ENCODE results near the gene CCT3. TPM values are rescaled to one million over a fixed set of nuclear protein-coding genes. Genes with fewer than 3 reads are reported as not detected.

CCT3 gene
- total RNA-seq, 1 donor from 2014 or later, result 347 TPM

DNA sequence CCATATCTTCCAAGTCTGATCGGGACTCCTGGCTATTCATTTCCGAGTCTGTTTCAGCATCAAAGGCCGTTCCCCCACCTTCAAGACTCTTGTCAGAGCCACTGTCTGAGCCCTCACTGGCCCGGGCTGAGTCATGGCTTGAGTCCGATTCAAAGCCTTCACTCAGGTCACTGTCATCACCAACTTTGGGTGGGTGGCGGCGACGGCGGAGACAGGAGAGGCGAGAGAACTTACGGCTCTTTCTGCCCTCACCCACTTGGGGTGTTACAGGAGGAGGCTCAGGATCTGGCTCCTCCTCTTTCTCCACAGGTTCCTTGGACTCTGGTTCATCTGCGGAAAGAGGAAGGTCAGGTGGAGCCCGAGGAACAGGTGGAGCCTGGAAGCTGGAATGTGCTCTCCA lies 72.0 kb downstream of the CCT3 start:
- DNase-seq, result no peak
- no peak overlapping the region for H3K4me3 Mint-ChIP-seq (ENCODE audit: unreplicated experiment)
- peaks cover 2% of the 10 kb centered on the region for H3K27me3 Mint-ChIP-seq (ENCODE audit: unreplicated experiment)
- H3K27ac Mint-ChIP-seq (ENCODE audit: unreplicated experiment), result no peak overlapping the region
- TF ChIP-seq, protein P1, sequence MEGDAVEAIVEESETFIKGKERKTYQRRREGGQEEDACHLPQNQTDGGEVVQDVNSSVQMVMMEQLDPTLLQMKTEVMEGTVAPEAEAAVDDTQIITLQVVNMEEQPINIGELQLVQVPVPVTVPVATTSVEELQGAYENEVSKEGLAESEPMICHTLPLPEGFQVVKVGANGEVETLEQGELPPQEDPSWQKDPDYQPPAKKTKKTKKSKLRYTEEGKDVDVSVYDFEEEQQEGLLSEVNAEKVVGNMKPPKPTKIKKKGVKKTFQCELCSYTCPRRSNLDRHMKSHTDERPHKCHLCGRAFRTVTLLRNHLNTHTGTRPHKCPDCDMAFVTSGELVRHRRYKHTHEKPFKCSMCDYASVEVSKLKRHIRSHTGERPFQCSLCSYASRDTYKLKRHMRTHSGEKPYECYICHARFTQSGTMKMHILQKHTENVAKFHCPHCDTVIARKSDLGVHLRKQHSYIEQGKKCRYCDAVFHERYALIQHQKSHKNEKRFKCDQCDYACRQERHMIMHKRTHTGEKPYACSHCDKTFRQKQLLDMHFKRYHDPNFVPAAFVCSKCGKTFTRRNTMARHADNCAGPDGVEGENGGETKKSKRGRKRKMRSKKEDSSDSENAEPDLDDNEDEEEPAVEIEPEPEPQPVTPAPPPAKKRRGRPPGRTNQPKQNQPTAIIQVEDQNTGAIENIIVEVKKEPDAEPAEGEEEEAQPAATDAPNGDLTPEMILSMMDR (IDR thresholded peaks at IDR 0.05; ENCODE audit: partially characterized antibody, unreplicated experiment), result no peak
- peaks cover 6% of the 10 kb centered on the region for H3K9me3 Mint-ChIP-seq (ENCODE audit: unreplicated experiment)
- H3K36me3 Mint-ChIP-seq (ENCODE audit: unreplicated experiment), result peaks cover 7% of the 10 kb centered on the region
- H3K4me1 Mint-ChIP-seq (ENCODE audit: low read depth, unreplicated experiment), result peaks cover 5% of the 10 kb centered on the region

DNA sequence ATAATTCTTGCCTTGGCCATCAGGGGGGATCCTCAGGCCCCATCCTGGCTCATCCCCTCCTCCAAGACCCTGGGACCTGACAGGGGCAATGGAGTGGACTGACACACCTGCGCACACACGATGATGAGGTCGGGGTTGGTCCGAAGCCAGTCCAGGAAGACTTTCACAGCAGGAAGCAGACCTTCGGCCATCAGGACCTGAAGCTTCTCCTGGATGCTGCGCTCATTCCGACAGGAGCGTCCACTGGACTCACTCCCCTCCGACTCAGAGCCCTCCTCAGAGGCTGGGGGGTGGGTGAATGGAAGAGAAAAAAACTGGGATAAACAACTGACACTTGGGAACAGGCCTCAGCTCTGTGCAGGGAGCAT lies 74.8 kb downstream of the CCT3 start:
- Mint-ChIP-seq H3K9me3 (ENCODE audit: unreplicated experiment) (peaks cover 4% of the 10 kb centered on the region), H3K4me1 (ENCODE audit: low read depth, unreplicated experiment) (peaks cover 16% of the 10 kb centered on the region), H3K36me3 (ENCODE audit: unreplicated experiment) (peaks cover 7% of the 10 kb centered on the region), H3K27ac (ENCODE audit: unreplicated experiment) (no peak overlapping the region), H3K27me3 (ENCODE audit: unreplicated experiment) (peaks cover 2% of the 10 kb centered on the region), H3K4me3 (ENCODE audit: unreplicated experiment) (no peak overlapping the region)
- TF ChIP-seq, protein P1 (IDR thresholded peaks at IDR 0.05; ENCODE audit: partially characterized antibody, unreplicated experiment), result no peak
- no peak for DNase-seq

DNA sequence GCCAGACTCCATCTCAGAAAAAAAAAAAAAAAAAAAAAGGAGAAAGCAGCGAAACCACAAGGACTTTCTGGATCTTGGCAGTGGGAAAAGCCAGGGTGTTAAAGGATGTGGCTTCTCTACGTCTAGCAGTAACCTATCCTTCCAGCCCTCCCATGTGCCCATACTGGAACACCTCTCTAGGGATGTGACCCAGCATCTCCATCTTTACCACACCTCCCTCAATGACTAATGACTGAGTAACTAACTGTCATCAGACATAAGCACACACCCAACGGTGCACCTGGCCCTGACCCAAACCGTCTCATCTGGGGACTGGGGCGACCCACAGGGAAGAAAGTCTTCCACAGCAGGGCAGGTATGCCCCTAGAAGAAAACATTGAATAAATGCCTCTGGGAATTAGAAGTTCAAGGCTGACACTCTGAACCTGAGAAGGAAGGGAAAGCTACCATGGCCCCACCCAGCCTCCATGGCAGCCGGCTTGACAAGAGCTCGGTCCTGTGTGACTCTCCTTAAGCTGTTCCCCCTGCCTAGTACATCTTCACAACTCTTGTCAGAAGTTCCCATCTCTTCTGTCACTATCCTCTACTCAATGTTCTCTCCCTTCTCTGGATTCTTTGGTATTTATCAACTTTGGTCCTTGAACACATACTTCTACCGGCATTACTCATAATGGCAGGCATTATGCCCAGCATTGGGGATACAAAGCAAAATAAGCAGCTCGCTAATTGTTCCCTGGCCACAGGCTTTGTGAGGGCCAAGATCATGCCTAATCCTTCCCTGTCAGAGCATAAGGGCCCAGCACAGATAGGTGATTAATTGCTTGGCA lies 75.4 kb downstream of the CCT3 start:
- no peak for DNase-seq
- Mint-ChIP-seq H3K4me3 (ENCODE audit: unreplicated experiment) (no peak overlapping the region), H3K9me3 (ENCODE audit: unreplicated experiment) (peaks cover 4% of the 10 kb centered on the region), H3K27ac (ENCODE audit: unreplicated experiment) (no peak overlapping the region), H3K27me3 (ENCODE audit: unreplicated experiment) (peaks cover 2% of the 10 kb centered on the region), H3K4me1 (ENCODE audit: low read depth, unreplicated experiment) (peaks cover 16% of the 10 kb centered on the region), H3K36me3 (ENCODE audit: unreplicated experiment) (peaks cover 7% of the 10 kb centered on the region)
- TF ChIP-seq, protein P1 (IDR thresholded peaks at IDR 0.05; ENCODE audit: partially characterized antibody, unreplicated experiment), result no peak

DNA sequence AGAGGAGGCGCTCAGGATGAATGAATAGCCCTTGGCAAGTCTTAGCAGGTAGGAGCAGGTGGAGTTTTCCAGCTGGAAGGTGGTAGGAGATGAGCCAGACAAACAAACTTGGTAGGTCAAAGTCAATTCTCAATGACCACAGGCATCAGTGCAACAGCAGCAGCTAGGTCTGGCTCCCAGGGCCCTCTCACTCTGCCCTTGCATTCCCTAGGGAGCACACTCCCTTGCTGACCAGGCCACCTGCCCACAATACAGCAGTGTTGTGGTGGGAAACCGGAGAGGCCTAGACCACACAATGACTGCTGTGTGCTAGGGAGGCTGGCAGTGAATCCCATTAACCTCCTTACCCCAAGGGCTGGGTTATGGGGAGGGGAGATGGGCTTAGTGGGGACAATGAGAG lies 77.2 kb downstream of the CCT3 start:
- TF ChIP-seq, protein P1 (IDR thresholded peaks at IDR 0.05; ENCODE audit: partially characterized antibody, unreplicated experiment), result no peak
- H3K4me3 Mint-ChIP-seq (ENCODE audit: unreplicated experiment), result peak overlapping the region; percentile 33
- no peaks in the 10 kb centered on the region for H3K36me3 Mint-ChIP-seq (ENCODE audit: unreplicated experiment)
- peak overlapping the region; percentile 53 for H3K27ac Mint-ChIP-seq (ENCODE audit: unreplicated experiment)
- DNase-seq, result no peak
- peaks cover 4% of the 10 kb centered on the region for H3K9me3 Mint-ChIP-seq (ENCODE audit: unreplicated experiment)
- H3K27me3 Mint-ChIP-seq (ENCODE audit: unreplicated experiment), result peaks cover 2% of the 10 kb centered on the region
- peaks cover 16% of the 10 kb centered on the region for H3K4me1 Mint-ChIP-seq (ENCODE audit: low read depth, unreplicated experiment)

DNA sequence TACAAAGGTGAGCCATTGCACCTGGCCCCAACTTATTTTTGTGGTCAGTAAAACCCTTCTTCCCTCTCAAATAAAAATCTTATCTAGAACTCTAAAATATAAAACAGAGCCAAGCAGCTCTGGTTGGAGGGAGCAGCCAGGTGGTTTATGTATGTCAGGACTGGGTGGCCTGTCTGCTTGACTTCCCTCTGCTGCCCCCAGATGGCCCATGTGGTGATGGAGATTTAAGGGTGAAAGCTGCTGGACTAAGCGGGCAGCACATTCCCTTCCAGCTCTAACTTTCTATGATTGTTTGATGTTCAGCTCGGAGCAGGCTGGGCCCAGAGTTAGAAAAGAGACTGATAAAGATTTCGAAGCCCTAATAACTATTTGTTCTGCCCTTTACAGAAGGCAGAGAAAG lies 78.3 kb downstream of the CCT3 start:
- TF ChIP-seq, protein P1 (IDR thresholded peaks at IDR 0.05; ENCODE audit: partially characterized antibody, unreplicated experiment), result no peak
- peak; percentile 50 for DNase-seq
- Mint-ChIP-seq H3K9me3 (ENCODE audit: unreplicated experiment) (peaks cover 4% of the 10 kb centered on the region), H3K36me3 (ENCODE audit: unreplicated experiment) (no peaks in the 10 kb centered on the region), H3K4me1 (ENCODE audit: low read depth, unreplicated experiment) (peaks cover 16% of the 10 kb centered on the region), H3K27me3 (ENCODE audit: unreplicated experiment) (peaks cover 2% of the 10 kb centered on the region), H3K4me3 (ENCODE audit: unreplicated experiment) (peak overlapping the region; percentile 49), H3K27ac (ENCODE audit: unreplicated experiment) (peak overlapping the region; percentile 59)
